ENCODE results near the gene ACAP2. TPM values are rescaled to one million over a fixed set of nuclear protein-coding genes. Genes with fewer than 3 reads are reported as not detected.

The ACAP2 gene
- total RNA-seq, 6 experiments from 2014 or later, result 37.7 to 47.1 (median 45.2) TPM

DNA sequence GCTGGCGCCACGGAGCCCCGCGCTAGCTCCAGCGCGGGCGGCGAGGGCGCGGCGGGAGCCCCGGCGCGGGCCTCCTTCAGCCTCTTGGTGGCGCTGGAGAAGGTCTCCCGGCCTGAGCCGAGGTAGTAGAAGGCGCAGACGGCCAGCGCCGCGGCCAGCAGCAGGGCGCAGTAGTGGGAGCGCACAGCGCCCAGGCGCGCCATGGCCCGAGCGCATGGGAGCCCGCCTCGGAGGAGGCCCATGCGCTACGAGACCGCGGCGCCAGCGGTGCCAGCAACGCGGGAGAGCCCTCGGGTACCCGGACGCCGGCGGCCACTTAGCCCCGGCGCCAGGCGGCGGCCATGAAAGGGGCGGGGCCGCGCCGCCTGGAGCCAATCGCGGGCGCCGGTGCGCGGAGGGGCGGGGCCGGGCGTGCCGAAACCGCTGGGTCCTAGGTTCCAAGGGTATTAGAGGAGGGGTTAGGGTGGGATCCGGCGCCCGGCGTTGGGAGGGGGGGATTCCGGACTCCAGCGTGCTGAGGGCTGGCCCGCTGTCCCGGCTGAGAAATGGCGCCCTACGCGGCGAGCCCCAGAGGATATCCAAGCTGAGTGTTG is 171.9 kb downstream of the ACAP2 start, which contains the start of gene XXYLT1:
XXYLT1 (minus strand) TSS at position 343 of the 593 bp plus-strand sequence; CDS start at position 242, 101 bp downstream.
- peak; percentile 70; the same call in 1 of the 2 replicates for TF ChIP-seq CTCF (IDR thresholded peaks at IDR 0.05)
- Mint-ChIP-seq H3K9me3 (no peaks in the 10 kb centered on the region), H3K4me1 (ENCODE audit: low read depth) (peaks cover 23% of the 10 kb centered on the region), H3K27me3 (ENCODE audit: insufficient read depth) (no peaks in the 10 kb centered on the region), H3K36me3 (ENCODE audit: low read depth) (no peaks in the 10 kb centered on the region), H3K27ac (peak within 1 kb of the TSS; percentile 79), H3K4me3 (peak within 1 kb of the TSS; percentile 95)
- peak; percentile 72 for DNase-seq

GRCh38 chr3:195270079-195270816 is 172.6 kb downstream of the ACAP2 start:
- DNase-seq, result peak; percentile 30
- peak overlapping the region; percentile 64 for H3K27ac Mint-ChIP-seq
- peaks cover 23% of the 10 kb centered on the region for H3K4me1 Mint-ChIP-seq (ENCODE audit: low read depth)
- H3K36me3 Mint-ChIP-seq (ENCODE audit: low read depth), result no peaks in the 10 kb centered on the region
- peak overlapping the region; percentile 95 for H3K4me3 Mint-ChIP-seq
- H3K27me3 Mint-ChIP-seq (ENCODE audit: insufficient read depth), result no peaks in the 10 kb centered on the region
- no peak for TF ChIP-seq CTCF (IDR thresholded peaks at IDR 0.05)
- H3K9me3 Mint-ChIP-seq, result no peaks in the 10 kb centered on the region

DNA sequence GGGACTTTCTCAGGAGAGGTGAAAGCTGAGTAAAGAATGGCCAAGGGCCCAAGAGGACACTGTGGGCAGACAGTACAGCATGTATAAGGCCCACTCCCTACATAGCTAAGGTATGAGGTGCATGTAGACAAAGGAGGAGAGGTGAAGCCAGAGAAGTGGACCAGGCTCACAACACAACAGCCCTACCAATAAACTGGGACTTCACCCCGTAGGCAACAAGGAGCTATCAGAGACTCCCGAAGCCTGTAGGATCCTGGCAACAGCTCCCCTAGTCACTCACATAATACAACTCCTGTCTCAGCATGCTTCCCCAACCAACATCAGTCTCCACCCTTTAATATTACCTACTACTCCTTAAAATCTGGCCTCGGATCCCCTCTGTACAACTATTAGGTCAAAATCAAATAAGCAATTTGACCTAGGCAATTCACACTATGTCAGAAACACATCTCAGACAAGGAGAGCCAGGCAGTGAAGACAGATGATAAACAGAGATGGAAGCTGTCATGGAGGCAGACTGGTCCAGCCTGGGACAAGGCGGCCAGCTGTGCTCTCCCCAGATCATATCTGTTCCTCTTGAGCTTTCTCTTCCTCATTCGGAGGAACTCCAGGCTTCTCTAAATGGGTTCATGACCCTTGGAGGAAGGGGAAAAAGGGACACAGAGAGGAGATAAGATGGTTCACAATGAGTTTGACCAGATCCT is 173.3 kb downstream of the ACAP2 start:
- Mint-ChIP-seq H3K27me3 (ENCODE audit: insufficient read depth) (no peaks in the 10 kb centered on the region), H3K27ac (peak overlapping the region; percentile 64), H3K4me3 (peak overlapping the region; percentile 95), H3K36me3 (ENCODE audit: low read depth) (no peaks in the 10 kb centered on the region), H3K9me3 (no peaks in the 10 kb centered on the region), H3K4me1 (ENCODE audit: low read depth) (peaks cover 25% of the 10 kb centered on the region)
- no peak for TF ChIP-seq CTCF (IDR thresholded peaks at IDR 0.05)
- DNase-seq, result no peak

- Mint-ChIP-seq H3K27ac (no peak overlapping the region), H3K9me3 (no peaks in the 10 kb centered on the region)
Observed at GRCh38 chr3:195268576-195269309, 174.1 kb downstream of the ACAP2 start.

More at GRCh38 chr3:195268576-195269309, 174.1 kb downstream of the ACAP2 start:
- Mint-ChIP-seq H3K27me3 (ENCODE audit: insufficient read depth) (no peaks in the 10 kb centered on the region), H3K4me3 (peak overlapping the region; percentile 95; the same call in 1 of the 2 replicates), H3K4me1 (ENCODE audit: low read depth) (peaks cover 33% of the 10 kb centered on the region), H3K36me3 (ENCODE audit: low read depth) (no peaks in the 10 kb centered on the region)
- TF ChIP-seq CTCF (IDR thresholded peaks at IDR 0.05), result no peak
- no peak for DNase-seq

Measured in HFFc6 (cell line).